WTC11 (cell line): Measurements from ENCODE around the gene CCR6. TPM values are rescaled to one million over a fixed set of nuclear protein-coding genes. Genes with fewer than 3 reads are reported as not detected.

Source experiments
- ATAC-seq: fragments of 200-7000 bp; cut with Tn5 transposase; 2 replicates; pipeline ENCODE4 v1.10.0; 2021; ENCODE audit warnings: mild to moderate bottlenecking, moderate library complexity
- CTCF ChIA-PET: fragments of 300-600 bp; sonication (Branson Sonifier 250); formaldehyde crosslinking; loops from one replicate; lab custom pipeline; 2021; ENCODE audit warnings: antibody characterized with exemption; lab: Charles Lee
- POLR2A ChIA-PET: fragments of 350-600 bp; sonication (Branson Sonifier 250); formaldehyde crosslinking; loops from one replicate; lab custom pipeline; 2021; ENCODE audit warnings: antibody characterized with exemption; lab: Charles Lee
- DNase-seq: peaks from one replicate; pipeline ENCODE4 v3.0.0; 2021; ENCODE audit warnings: low spot score
- H3K27ac Mint-ChIP-seq: 2 replicates; pipeline ENCODE4 v1.8.0; 2021; ENCODE audit warnings: mixed read lengths
- H3K27me3 Mint-ChIP-seq: 2 replicates; pipeline ENCODE4 v1.8.0; 2021; ENCODE audit warnings: low read depth, mild to moderate bottlenecking, moderate library complexity, mixed read lengths
- H3K36me3 Mint-ChIP-seq: 2 replicates; pipeline ENCODE4 v1.8.0; 2021; ENCODE audit warnings: mixed read lengths
- H3K4me1 Mint-ChIP-seq: 2 replicates; pipeline ENCODE4 v1.8.0; 2022; ENCODE audit warnings: mixed read lengths
- H3K4me3 Mint-ChIP-seq: 2 replicates; pipeline ENCODE4 v1.8.0; 2021; ENCODE audit warnings: mild to moderate bottlenecking, moderate library complexity, mixed read lengths
- H3K9me3 Mint-ChIP-seq: 2 replicates; pipeline ENCODE4 v1.8.0; 2021; ENCODE audit warnings: mixed read lengths
- CBFB ChIP-seq: sonication (generic); formaldehyde crosslinking; IDR thresholded peaks from 2 replicates; pipeline ENCODE4 v1.8.1; 2022; ENCODE audit warnings: mild to moderate bottlenecking, low read depth, missing genetic modification reagents
- MAX ChIP-seq: sonication (generic); formaldehyde crosslinking; IDR thresholded peaks from 2 replicates; pipeline ENCODE4 v1.8.0; 2022; ENCODE audit warnings: mild to moderate bottlenecking, missing genetic modification reagents
- RELA ChIP-seq: sonication (generic); formaldehyde crosslinking; IDR thresholded peaks from 2 replicates; pipeline ENCODE4 v1.8.1; 2022; ENCODE audit warnings: missing genetic modification reagents, mild to moderate bottlenecking, borderline replicate concordance
- TEAD4 ChIP-seq: sonication (generic); formaldehyde crosslinking; IDR thresholded peaks from 2 replicates; pipeline ENCODE4 v1.8.0; 2022; ENCODE audit warnings: mild to moderate bottlenecking, missing genetic modification reagents
- TP53 ChIP-seq: sonication (generic); formaldehyde crosslinking; IDR thresholded peaks from 2 replicates; pipeline ENCODE4 v1.8.1; 2023; ENCODE audit warnings: mild to moderate bottlenecking, missing genetic modification reagents
- ZNF121 ChIP-seq: sonication (generic); formaldehyde crosslinking; IDR thresholded peaks from 2 replicates; pipeline ENCODE4 v1.8.0; 2023; ENCODE audit warnings: missing genetic modification reagents
- ZNF138 ChIP-seq: sonication (generic); formaldehyde crosslinking; conservative IDR thresholded peaks from 2 replicates; pipeline ENCODE4 v1.8.1; 2022; ENCODE audit warnings: mild to moderate bottlenecking, moderate library complexity, missing genetic modification reagents
- ZNF219 ChIP-seq: sonication (generic); formaldehyde crosslinking; IDR thresholded peaks from 2 replicates; pipeline ENCODE4 v1.8.0; 2023; ENCODE audit warnings: missing genetic modification reagents, mild to moderate bottlenecking, borderline replicate concordance
- ZNF232 ChIP-seq: sonication (generic); formaldehyde crosslinking; IDR thresholded peaks from 2 replicates; pipeline ENCODE4 v1.8.0; 2022; ENCODE audit warnings: mild to moderate bottlenecking, missing genetic modification reagents
- total RNA-seq: library from RNA; stranded (reverse); gene quantifications from 3 replicates; pipeline ENCODE4 v1.2.3, GENCODE V29; 2021
- TF ChIP-seq, protein P1 (sequence below): sonication (generic); formaldehyde crosslinking; IDR thresholded peaks from 2 replicates; pipeline ENCODE4 v1.8.1; 2022; ENCODE audit warnings: mild to moderate bottlenecking, moderate library complexity, missing genetic modification reagents
- TF ChIP-seq, protein P2 (sequence below): sonication (generic); formaldehyde crosslinking; IDR thresholded peaks from 2 replicates; pipeline ENCODE4 v1.8.1; 2023; ENCODE audit warnings: mild to moderate bottlenecking, missing genetic modification reagents, borderline replicate concordance
- TF ChIP-seq, protein P3 (sequence below): fragments of 200-600 bp; IDR thresholded peaks from 2 replicates; pipeline ENCODE4 v1.8.0; 2022; ENCODE audit warnings: antibody characterized with exemption
- TF ChIP-seq, protein P4 (sequence below): sonication (generic); formaldehyde crosslinking; IDR thresholded peaks from 2 replicates; pipeline ENCODE4 v1.8.0; 2022; ENCODE audit warnings: missing genetic modification reagents
- TF ChIP-seq, protein P5 (sequence below): sonication (generic); formaldehyde crosslinking; IDR thresholded peaks from 2 replicates; pipeline ENCODE4 v1.8.0; 2023; ENCODE audit warnings: missing genetic modification reagents

The CCR6 gene
- total RNA-seq, 1 experiment from 2014 or later: not detected

DNA sequence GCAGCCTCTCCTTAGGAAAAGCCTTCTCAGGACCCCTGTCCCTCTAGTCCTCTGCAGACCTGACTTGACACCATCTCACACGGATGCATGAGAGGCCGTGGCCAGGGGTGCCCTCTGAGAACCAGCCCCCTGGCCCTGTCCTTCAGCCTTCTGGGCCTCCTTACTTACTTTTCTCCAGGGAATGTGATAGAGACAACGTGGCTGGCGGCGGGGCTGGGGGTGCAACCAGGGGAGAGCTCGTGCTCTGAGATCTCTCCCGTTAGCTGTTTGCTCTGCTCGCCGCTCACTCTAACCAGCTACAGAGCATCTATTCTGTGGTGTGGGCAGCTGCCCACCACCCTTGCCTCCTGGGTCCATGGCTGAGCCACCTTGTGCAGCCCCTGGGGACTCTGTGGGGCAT is 20.1 kb downstream of the CCR6 start:
- Mint-ChIP-seq H3K27me3 (peaks cover 30% of the 10 kb centered on the region), H3K36me3 (peaks cover 12% of the 10 kb centered on the region), H3K4me3 (no peak overlapping the region), H3K9me3 (peaks cover 13% of the 10 kb centered on the region), H3K27ac (no peak overlapping the region), H3K4me1 (peaks cover 60% of the 10 kb centered on the region)
- POLR2A ChIA-PET: interaction anchor here (0.6 kb wide), 1 partner anchor 29 kb away, joined by 3 read pairs; no protein-coding TSS in a partner anchor
- TF ChIP-seq TEAD4 (CRISPR knock-in tag): no peak
- TF ChIP-seq, protein P1, sequence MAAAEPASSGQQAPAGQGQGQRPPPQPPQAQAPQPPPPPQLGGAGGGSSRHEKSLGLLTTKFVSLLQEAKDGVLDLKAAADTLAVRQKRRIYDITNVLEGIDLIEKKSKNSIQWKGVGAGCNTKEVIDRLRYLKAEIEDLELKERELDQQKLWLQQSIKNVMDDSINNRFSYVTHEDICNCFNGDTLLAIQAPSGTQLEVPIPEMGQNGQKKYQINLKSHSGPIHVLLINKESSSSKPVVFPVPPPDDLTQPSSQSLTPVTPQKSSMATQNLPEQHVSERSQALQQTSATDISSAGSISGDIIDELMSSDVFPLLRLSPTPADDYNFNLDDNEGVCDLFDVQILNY (CRISPR knock-in tag): no peak
- no peak for TF ChIP-seq ZNF232
- TF ChIP-seq RELA (CRISPR knock-in tag): no peak
- TF ChIP-seq, protein P2, sequence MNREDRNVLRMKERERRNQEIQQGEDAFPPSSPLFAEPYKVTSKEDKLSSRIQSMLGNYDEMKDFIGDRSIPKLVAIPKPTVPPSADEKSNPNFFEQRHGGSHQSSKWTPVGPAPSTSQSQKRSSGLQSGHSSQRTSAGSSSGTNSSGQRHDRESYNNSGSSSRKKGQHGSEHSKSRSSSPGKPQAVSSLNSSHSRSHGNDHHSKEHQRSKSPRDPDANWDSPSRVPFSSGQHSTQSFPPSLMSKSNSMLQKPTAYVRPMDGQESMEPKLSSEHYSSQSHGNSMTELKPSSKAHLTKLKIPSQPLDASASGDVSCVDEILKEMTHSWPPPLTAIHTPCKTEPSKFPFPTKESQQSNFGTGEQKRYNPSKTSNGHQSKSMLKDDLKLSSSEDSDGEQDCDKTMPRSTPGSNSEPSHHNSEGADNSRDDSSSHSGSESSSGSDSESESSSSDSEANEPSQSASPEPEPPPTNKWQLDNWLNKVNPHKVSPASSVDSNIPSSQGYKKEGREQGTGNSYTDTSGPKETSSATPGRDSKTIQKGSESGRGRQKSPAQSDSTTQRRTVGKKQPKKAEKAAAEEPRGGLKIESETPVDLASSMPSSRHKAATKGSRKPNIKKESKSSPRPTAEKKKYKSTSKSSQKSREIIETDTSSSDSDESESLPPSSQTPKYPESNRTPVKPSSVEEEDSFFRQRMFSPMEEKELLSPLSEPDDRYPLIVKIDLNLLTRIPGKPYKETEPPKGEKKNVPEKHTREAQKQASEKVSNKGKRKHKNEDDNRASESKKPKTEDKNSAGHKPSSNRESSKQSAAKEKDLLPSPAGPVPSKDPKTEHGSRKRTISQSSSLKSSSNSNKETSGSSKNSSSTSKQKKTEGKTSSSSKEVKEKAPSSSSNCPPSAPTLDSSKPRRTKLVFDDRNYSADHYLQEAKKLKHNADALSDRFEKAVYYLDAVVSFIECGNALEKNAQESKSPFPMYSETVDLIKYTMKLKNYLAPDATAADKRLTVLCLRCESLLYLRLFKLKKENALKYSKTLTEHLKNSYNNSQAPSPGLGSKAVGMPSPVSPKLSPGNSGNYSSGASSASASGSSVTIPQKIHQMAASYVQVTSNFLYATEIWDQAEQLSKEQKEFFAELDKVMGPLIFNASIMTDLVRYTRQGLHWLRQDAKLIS (CRISPR knock-in tag): no peak
- ATAC-seq (no peak), DNase-seq (no peak)
- CTCF ChIA-PET: interaction anchor here (1.3 to 4.6 kb wide), 5 partner anchors 20 to 367 kb away, joined by 4 to 44 read pairs (median 17); partner anchors contain the start of genes CCR6 and CEP43

DNA sequence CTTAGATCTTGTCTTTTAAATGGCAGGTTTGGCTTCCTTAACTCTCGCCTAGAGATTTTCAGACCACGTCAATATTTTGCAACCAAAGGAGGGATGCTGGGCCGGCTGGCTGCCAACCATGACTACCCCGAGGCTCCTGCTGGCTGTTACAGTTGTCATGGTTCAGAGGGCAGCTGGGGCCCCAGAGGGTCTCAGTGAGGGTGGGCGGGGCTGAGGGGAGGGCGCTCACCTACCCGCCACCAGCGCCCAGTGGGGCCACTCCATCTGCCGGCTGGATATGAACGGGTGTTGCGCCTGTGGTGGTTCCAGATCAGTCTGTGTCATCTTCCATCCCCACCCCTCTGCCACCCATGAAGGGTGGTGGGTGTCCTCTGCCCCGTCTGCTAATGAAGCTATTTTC is 22.6 kb downstream of the CCR6 start:
- no peak for TF ChIP-seq MAX
- TF ChIP-seq, all 79 proteins: peak for 0
- Mint-ChIP-seq H3K36me3 (peaks cover 17% of the 10 kb centered on the region), H3K27me3 (peaks cover 48% of the 10 kb centered on the region), H3K27ac (no peak overlapping the region), H3K9me3 (peaks cover 15% of the 10 kb centered on the region), H3K4me3 (no peak overlapping the region), H3K4me1 (peaks cover 52% of the 10 kb centered on the region)
- DNase-seq: no peak
- POLR2A ChIA-PET: interaction anchor here (0.7 kb wide), 1 partner anchor 147 kb away, joined by 3 read pairs; no protein-coding TSS in a partner anchor
- no peak for ATAC-seq
- CTCF ChIA-PET: interaction anchor here (1.0 kb wide), 1 partner anchor 147 kb away, joined by 5 read pairs; the partner anchor contains the start of gene CEP43

DNA sequence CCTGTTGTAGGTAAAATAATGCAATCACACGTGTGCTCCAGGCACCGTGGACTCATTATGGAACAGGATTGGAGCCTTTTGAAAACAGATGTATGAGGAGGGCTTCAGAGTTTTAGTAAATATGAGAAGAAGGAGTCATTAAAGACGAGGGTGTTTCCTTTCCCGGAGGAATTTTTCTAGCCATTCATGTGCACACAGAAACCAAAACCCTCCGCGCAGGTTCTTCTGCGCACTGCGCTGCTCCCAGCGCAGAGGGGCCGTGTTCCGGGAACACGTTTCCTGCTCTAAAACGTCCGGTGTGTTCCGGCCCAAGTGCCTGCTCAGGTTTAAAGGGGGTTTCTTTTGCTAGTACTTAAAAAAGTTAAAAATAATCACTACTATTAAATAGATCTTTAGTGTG is 23.2 kb downstream of the CCR6 start:
- peaks cover 21% of the 10 kb centered on the region for H3K9me3 Mint-ChIP-seq
- POLR2A ChIA-PET: no interaction called here
- peaks cover 52% of the 10 kb centered on the region for H3K4me1 Mint-ChIP-seq
- CTCF ChIA-PET: interaction anchor here (1.0 to 2.0 kb wide), 3 partner anchors 14 to 147 kb away, joined by 4 to 12 read pairs (median 5); partner anchors contain the start of gene CEP43
- H3K4me3 Mint-ChIP-seq: peak overlapping the region; percentile 55; the same call in 1 of the 2 replicates
- DNase-seq: no peak
- no peak for ATAC-seq
- peaks cover 22% of the 10 kb centered on the region for H3K36me3 Mint-ChIP-seq
- H3K27ac Mint-ChIP-seq: peak overlapping the region; percentile 88; the same call in 1 of the 2 replicates
- peaks cover 53% of the 10 kb centered on the region for H3K27me3 Mint-ChIP-seq
- TF ChIP-seq ZNF121 (no peak), MAX (no peak), TP53 (CRISPR knock-in tag) (no peak), ZNF219 (CRISPR knock-in tag) (no peak), ZNF138 (no peak), CBFB (CRISPR knock-in tag) (no peak)
- TF ChIP-seq, protein P3, sequence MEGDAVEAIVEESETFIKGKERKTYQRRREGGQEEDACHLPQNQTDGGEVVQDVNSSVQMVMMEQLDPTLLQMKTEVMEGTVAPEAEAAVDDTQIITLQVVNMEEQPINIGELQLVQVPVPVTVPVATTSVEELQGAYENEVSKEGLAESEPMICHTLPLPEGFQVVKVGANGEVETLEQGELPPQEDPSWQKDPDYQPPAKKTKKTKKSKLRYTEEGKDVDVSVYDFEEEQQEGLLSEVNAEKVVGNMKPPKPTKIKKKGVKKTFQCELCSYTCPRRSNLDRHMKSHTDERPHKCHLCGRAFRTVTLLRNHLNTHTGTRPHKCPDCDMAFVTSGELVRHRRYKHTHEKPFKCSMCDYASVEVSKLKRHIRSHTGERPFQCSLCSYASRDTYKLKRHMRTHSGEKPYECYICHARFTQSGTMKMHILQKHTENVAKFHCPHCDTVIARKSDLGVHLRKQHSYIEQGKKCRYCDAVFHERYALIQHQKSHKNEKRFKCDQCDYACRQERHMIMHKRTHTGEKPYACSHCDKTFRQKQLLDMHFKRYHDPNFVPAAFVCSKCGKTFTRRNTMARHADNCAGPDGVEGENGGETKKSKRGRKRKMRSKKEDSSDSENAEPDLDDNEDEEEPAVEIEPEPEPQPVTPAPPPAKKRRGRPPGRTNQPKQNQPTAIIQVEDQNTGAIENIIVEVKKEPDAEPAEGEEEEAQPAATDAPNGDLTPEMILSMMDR: no peak
- TF ChIP-seq, protein P4, sequence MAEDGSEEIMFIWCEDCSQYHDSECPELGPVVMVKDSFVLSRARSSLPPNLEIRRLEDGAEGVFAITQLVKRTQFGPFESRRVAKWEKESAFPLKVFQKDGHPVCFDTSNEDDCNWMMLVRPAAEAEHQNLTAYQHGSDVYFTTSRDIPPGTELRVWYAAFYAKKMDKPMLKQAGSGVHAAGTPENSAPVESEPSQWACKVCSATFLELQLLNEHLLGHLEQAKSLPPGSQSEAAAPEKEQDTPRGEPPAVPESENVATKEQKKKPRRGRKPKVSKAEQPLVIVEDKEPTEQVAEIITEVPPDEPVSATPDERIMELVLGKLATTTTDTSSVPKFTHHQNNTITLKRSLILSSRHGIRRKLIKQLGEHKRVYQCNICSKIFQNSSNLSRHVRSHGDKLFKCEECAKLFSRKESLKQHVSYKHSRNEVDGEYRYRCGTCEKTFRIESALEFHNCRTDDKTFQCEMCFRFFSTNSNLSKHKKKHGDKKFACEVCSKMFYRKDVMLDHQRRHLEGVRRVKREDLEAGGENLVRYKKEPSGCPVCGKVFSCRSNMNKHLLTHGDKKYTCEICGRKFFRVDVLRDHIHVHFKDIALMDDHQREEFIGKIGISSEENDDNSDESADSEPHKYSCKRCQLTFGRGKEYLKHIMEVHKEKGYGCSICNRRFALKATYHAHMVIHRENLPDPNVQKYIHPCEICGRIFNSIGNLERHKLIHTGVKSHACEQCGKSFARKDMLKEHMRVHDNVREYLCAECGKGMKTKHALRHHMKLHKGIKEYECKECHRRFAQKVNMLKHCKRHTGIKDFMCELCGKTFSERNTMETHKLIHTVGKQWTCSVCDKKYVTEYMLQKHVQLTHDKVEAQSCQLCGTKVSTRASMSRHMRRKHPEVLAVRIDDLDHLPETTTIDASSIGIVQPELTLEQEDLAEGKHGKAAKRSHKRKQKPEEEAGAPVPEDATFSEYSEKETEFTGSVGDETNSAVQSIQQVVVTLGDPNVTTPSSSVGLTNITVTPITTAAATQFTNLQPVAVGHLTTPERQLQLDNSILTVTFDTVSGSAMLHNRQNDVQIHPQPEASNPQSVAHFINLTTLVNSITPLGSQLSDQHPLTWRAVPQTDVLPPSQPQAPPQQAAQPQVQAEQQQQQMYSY (CRISPR knock-in tag): no peak
- TF ChIP-seq, protein P5, sequence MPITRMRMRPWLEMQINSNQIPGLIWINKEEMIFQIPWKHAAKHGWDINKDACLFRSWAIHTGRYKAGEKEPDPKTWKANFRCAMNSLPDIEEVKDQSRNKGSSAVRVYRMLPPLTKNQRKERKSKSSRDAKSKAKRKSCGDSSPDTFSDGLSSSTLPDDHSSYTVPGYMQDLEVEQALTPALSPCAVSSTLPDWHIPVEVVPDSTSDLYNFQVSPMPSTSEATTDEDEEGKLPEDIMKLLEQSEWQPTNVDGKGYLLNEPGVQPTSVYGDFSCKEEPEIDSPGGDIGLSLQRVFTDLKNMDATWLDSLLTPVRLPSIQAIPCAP: no peak
